B cell (primary cell): Measurements from ENCODE around the gene KIF3A.

Experiments used
- EZH2 ChIP-seq: IDR thresholded peaks from 2 replicates; pipeline ENCODE4 v1.6.1; 2012; ENCODE audit warnings: borderline replicate concordance, low read depth, mild to moderate bottlenecking, moderate library complexity, low read length; ENCODE audit not compliant: insufficient read depth, poor library complexity, severe bottlenecking
- TF ChIP-seq, protein P1 (sequence below): fragments of 200-600 bp; IDR thresholded peaks from one replicate; pipeline ENCODE4 v1.8.0; 2022; ENCODE audit warnings: antibody characterized with exemption, mild to moderate bottlenecking

DNA sequence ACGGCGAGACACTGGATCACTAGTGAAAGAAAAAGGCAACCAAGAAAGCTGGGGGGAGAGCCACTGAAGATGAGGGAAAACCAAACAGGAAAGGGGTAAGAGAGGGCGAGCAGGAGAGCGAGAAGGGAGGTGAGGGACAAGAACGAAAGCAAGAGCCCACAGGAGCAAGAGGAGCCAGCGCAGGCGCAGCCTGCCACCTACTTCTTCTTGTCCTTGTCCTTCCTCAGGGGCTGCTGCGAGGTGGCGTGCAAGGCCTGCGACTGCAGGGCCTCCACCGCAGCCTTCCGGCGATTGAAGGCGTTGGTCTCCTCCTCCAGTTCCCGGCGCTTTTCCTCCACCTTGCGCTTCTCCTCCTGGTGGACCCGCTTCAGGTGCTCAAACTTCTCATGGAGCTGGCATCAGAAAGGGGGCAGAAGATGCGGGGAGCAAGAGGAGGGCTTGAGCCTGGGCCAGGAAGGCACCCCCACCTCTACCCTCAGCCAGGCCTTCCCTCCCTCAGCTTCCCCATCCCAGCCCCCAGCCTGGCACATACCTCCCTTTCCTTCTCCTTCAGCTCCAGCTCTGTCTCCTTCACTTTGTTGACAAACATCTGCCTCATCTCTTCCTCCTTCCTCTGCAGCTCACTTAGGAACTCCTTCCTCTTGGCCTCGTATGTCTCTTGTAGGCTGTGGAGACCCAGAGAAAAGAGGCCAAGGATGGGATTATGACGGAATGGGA is 23.4 kb upstream of the KIF3A start:
- TF ChIP-seq, protein P1, sequence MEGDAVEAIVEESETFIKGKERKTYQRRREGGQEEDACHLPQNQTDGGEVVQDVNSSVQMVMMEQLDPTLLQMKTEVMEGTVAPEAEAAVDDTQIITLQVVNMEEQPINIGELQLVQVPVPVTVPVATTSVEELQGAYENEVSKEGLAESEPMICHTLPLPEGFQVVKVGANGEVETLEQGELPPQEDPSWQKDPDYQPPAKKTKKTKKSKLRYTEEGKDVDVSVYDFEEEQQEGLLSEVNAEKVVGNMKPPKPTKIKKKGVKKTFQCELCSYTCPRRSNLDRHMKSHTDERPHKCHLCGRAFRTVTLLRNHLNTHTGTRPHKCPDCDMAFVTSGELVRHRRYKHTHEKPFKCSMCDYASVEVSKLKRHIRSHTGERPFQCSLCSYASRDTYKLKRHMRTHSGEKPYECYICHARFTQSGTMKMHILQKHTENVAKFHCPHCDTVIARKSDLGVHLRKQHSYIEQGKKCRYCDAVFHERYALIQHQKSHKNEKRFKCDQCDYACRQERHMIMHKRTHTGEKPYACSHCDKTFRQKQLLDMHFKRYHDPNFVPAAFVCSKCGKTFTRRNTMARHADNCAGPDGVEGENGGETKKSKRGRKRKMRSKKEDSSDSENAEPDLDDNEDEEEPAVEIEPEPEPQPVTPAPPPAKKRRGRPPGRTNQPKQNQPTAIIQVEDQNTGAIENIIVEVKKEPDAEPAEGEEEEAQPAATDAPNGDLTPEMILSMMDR: no peak
- TF ChIP-seq EZH2: no peak
